HepG2 (cell line): ENCODE results near the gene IGFN1.

Experiments used
- GLI4 ChIP-seq: sonication (generic); formaldehyde crosslinking; IDR thresholded peaks from 2 replicates; pipeline ENCODE4 v1.5.1; 2020; ENCODE audit warnings: missing genetic modification reagents, mild to moderate bottlenecking, moderate library complexity, borderline replicate concordance
- MAFK ChIP-seq, 2 experiments: IDR thresholded peaks in 1 of 2; conservative IDR thresholded peaks in 1 of 2; 2 replicates each; pipeline ENCODE4 v1.6.1; 2011; ENCODE audit warnings: improper control_type of control experiment in 2 of 2, low read length in 2 of 2
- TF ChIP-seq, protein P1 (sequence below): IDR thresholded peaks from 2 replicates; pipeline ENCODE4 v1.6.1; 2012; ENCODE audit warnings: inconsistent platforms
- TF ChIP-seq, protein P2 (sequence below): sonication (generic); formaldehyde crosslinking; IDR thresholded peaks from 2 replicates; pipeline ENCODE4 v1.5.0; 2020; ENCODE audit warnings: mild to moderate bottlenecking, missing genetic modification reagents, moderate library complexity
- TF ChIP-seq, protein P3 (sequence below): sonication (generic); formaldehyde crosslinking; IDR thresholded peaks from 2 replicates; pipeline ENCODE4 v1.5.0; 2020; ENCODE audit warnings: missing genetic modification reagents
- TF ChIP-seq, protein P4 (sequence below): sonication (generic); formaldehyde crosslinking; IDR thresholded peaks from 2 replicates; pipeline ENCODE4 v1.4.0; 2020; ENCODE audit warnings: missing genetic modification reagents

DNA sequence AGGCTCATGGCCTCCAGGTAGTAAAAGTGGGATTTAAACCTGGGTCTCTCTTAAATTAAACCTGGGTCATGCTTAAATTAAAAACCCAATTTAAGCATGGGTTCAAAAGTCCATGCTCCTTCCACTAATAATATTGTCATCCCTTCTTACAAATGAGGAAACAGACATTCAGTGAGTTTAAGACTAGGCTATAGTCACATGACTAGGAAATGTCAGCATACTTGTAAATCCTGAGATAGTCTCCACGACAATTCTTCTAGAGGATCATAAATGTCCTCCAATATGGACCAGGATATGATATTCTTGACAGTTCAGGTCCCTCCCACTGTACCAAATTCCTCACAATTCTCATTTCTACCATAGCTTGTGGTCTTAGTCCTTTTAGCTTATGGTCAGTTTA is 10.5 kb upstream of the IGFN1 start:
- TF ChIP-seq, protein P1, sequence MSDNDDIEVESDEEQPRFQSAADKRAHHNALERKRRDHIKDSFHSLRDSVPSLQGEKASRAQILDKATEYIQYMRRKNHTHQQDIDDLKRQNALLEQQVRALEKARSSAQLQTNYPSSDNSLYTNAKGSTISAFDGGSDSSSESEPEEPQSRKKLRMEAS, result no peak
- TF ChIP-seq, protein P2, sequence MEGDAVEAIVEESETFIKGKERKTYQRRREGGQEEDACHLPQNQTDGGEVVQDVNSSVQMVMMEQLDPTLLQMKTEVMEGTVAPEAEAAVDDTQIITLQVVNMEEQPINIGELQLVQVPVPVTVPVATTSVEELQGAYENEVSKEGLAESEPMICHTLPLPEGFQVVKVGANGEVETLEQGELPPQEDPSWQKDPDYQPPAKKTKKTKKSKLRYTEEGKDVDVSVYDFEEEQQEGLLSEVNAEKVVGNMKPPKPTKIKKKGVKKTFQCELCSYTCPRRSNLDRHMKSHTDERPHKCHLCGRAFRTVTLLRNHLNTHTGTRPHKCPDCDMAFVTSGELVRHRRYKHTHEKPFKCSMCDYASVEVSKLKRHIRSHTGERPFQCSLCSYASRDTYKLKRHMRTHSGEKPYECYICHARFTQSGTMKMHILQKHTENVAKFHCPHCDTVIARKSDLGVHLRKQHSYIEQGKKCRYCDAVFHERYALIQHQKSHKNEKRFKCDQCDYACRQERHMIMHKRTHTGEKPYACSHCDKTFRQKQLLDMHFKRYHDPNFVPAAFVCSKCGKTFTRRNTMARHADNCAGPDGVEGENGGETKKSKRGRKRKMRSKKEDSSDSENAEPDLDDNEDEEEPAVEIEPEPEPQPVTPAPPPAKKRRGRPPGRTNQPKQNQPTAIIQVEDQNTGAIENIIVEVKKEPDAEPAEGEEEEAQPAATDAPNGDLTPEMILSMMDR (CRISPR knock-in tag), result no peak
- TF ChIP-seq GLI4 (CRISPR knock-in tag) (no peak), MAFK (conservative IDR thresholded peaks at IDR 0.05 in 1 of 2, IDR thresholded peaks at IDR 0.05 in 1 of 2; ENCODE audit: low read length in 2 of 2) (no peak)
- TF ChIP-seq, protein P3, sequence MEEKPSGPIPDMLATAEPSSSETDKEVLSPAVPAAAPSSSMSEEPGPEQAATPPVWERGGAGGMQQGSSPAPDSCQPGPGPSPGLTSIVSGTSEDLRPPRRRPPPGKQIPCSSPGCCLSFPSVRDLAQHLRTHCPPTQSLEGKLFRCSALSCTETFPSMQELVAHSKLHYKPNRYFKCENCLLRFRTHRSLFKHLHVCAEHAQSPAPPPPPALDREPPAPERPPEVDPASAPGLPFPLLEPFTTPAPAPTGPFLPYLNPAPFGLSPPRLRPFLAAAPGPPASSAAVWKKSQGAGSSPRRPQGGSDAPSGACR (CRISPR knock-in tag), result no peak
- TF ChIP-seq, protein P4, sequence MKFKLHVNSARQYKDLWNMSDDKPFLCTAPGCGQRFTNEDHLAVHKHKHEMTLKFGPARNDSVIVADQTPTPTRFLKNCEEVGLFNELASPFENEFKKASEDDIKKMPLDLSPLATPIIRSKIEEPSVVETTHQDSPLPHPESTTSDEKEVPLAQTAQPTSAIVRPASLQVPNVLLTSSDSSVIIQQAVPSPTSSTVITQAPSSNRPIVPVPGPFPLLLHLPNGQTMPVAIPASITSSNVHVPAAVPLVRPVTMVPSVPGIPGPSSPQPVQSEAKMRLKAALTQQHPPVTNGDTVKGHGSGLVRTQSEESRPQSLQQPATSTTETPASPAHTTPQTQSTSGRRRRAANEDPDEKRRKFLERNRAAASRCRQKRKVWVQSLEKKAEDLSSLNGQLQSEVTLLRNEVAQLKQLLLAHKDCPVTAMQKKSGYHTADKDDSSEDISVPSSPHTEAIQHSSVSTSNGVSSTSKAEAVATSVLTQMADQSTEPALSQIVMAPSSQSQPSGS (CRISPR knock-in tag), result no peak
